Left ventricle myocardium superior (tissue), 1 donor: ENCODE data around the gene PTPN18. TPM values are rescaled to one million over a fixed set of nuclear protein-coding genes. Genes with fewer than 3 reads are reported as not detected.
"Not testable (repeated sequence)": the region's sequence is repeated elsewhere in the genome, so short reads cannot be mapped to it uniquely, and the experiment has no call there.

Experiments
- ATAC-seq: fragments of 200-7000 bp; cut with Tn5 transposase; one replicate; pipeline ENCODE4 v1.9.1; 2020; ENCODE audit warnings: mild to moderate bottlenecking, moderate library complexity
- DNase-seq: peaks from one replicate; pipeline ENCODE4 v3.0.0-alpha.2; 2020
- intact Hi-C: fragments of 100-400 bp; cut with micrococcal nuclease; formaldehyde crosslinking; loops from one replicate; pipeline ENCODE4 v1.11.0; 2022
- total RNA-seq: library from RNA; stranded (reverse); fragmentation: NEBNext Ultra II Directional; extraction: Animal tissue kit (Norgen Biotek cat#: 25700); gene quantifications from one replicate; pipeline ENCODE4 v1.2.1, GENCODE V29; 2021
- donor health status: DM: no; HTN: yes; CAD: no; lungs with severe emphysema.

Gene PTPN18
- total RNA-seq, 1 donor from 2014 or later = 12.5 TPM

DNA sequence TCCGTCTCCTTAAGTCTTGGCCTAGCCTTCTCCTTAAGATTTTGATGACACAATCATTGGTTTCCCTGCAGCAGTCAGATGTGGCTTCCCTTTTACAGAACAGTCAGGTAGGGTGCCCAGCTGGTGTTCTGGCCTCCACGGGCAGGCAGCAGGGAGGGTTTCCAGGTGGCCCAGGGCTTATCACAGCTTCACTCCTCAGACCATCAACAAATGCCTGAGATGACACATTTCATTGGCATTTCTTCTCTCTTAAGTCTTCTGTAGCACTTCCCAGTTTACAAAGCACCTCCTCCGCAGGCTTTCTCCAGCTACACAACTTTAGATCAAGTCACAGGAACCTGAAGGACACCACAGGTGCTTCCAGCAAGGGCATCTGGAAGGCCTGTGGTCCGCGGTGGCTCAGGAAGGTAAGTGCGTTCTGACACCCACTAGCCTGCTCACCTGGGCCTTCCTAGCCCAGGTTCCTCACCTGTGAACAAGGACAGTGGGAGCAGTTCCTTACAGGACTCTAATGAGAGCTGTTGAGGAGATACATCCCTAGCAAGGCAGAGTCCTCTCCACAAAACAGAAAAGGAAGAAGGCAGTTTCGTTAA lies 37.6 kb downstream of the PTPN18 start:
- DNase-seq (no peak), ATAC-seq (no peak)
- intact Hi-C loops = no loop called here

DNA sequence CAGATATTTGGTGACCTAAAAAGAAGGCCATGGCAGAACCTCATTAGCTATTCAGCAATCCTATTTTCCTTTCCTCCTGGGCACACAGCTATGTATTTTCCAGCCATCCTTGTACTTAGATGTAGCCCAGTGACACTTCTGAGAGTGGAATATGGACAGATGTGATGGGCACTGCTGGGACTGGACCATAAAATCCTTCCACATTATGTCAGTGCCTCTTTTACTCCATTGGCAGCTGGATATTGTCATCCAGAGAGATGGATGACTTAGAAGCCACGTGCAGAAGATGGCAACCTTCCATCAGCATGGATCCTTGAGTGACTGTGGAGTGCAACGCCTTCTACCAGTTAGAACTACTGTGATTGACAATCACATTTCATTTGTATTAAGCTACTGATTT lies 50.4 kb downstream of the PTPN18 start:
- peak; percentile 58 for ATAC-seq
- intact Hi-C loops, DNase-seq: not testable (repeated sequence)

DNA sequence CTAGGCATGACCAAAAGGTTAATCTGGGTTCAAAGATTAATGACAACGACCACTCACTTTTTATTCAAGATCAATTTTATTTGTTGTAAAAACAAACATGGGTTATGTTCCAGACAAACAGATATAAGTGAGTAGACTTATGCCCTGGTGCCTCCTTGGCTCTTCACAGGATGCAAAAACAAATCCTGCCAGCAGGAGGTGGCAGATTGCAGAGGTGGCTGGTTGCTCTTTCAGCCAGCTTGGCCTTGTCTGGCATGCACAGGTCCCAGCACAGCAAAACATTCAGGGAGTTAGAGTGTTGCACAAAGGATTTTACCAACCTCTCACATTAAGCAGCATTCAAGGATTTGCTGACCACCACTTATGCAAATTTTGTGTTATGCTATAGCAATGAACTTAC lies 60.8 kb downstream of the PTPN18 start:
- DNase-seq, ATAC-seq, intact Hi-C loops: not testable (repeated sequence)

DNA sequence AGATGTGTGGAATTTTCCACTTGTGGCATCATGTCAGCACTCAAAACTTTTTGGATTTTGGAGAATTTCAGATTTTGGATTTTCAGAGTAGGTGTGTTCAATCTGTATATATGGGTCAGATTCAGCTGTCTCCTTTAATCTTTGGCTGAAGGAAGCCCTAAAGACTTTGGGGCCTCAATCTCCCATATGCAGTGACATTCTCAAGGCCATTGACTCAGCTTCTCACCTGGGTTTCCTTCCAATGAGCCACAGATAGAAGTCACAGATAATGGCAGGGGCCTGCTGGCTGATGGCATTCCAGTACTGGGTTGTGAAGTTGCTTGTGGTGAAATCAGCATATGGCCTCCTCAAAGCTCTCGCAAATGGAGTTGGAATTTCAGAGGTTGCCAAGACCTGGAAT lies 63.0 kb downstream of the PTPN18 start:
- ATAC-seq, DNase-seq, intact Hi-C loops: not testable (repeated sequence)

Other genes with a start within 250 kb of the PTPN18 start
- gene POTEF, start 226.8 kb upstream of the PTPN18 start, total RNA-seq = not detected
- gene CCDC74B, start 210.9 kb upstream of the PTPN18 start, total RNA-seq = 0.64 TPM
- gene SMPD4, start 174.5 kb upstream of the PTPN18 start, total RNA-seq = 31.6 TPM
- 510 TPM for gene MZT2B, start 173.8 kb upstream of the PTPN18 start, total RNA-seq
- 60.2 TPM for gene TUBA3E, start 157.6 kb upstream of the PTPN18 start, total RNA-seq
- 59.8 TPM for gene IMP4, start 13.2 kb upstream of the PTPN18 start, total RNA-seq
- not detected for gene POTEI, start 153.3 kb downstream of the PTPN18 start, total RNA-seq
- gene CFC1B, start 165.2 kb downstream of the PTPN18 start, total RNA-seq = not detected
- gene CFC1, start 243.5 kb downstream of the PTPN18 start, total RNA-seq = not detected